HFF-Myc (cell line): ENCODE results near the gene SLC2A5.

ENCODE experiments used
- DNase-seq: peaks from one replicate; pipeline ENCODE4 v3.0.0-alpha.2; 2011; ENCODE audit warnings: low read depth; ENCODE audit errors: extremely low read depth
- H3K4me3 ChIP-seq: replicated peaks from 2 replicates; pipeline ENCODE4 v1.5.1; 2011; ENCODE audit warnings: low read depth, mild to moderate bottlenecking, control low read depth, low read length
- TF ChIP-seq, protein P1 (sequence below): IDR thresholded peaks from 2 replicates; pipeline ENCODE4 v1.5.1; 2012; ENCODE audit warnings: mild to moderate bottlenecking, low read depth, low read length, control low read depth; ENCODE audit errors: missing control alignments

Gene SLC2A5

DNA sequence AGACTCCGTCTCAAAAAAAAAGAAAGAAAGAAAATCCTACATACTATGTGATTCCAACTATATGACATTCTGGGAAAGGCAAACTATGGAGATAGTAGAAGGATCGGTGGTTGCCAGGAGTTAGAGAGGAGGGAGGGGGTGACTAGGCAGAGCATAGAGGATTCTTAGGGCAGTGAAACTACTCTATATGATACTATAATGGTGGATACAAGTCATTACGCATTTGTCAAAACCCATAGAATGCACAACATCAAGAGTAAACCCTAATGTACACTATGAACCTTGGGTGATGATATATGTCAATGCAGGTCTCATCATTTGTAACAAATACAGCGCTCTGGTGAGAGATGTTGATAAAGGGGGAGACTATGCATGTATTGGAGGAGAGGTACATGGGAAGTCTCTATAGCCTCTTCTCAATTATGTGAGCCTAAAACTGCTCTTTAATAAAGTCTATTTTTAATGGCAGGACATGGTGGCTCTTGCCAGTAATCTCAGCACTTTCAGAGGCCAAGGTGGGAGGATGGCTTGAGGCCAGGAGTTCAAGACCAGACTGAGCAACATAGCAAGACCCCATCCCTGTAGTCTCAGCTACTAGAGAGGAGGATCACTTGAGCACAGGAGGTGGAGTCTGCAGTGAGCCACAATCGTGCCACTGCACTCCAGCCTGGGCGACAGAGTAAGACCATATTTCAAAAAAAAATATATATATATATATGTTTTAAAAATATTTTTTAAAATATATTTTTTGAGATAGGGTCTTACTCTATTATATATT is 17.0 kb downstream of the SLC2A5 start:
- TF ChIP-seq, protein P1, sequence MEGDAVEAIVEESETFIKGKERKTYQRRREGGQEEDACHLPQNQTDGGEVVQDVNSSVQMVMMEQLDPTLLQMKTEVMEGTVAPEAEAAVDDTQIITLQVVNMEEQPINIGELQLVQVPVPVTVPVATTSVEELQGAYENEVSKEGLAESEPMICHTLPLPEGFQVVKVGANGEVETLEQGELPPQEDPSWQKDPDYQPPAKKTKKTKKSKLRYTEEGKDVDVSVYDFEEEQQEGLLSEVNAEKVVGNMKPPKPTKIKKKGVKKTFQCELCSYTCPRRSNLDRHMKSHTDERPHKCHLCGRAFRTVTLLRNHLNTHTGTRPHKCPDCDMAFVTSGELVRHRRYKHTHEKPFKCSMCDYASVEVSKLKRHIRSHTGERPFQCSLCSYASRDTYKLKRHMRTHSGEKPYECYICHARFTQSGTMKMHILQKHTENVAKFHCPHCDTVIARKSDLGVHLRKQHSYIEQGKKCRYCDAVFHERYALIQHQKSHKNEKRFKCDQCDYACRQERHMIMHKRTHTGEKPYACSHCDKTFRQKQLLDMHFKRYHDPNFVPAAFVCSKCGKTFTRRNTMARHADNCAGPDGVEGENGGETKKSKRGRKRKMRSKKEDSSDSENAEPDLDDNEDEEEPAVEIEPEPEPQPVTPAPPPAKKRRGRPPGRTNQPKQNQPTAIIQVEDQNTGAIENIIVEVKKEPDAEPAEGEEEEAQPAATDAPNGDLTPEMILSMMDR = no peak
- no peak for DNase-seq
- no peak overlapping the region for H3K4me3 ChIP-seq

DNA sequence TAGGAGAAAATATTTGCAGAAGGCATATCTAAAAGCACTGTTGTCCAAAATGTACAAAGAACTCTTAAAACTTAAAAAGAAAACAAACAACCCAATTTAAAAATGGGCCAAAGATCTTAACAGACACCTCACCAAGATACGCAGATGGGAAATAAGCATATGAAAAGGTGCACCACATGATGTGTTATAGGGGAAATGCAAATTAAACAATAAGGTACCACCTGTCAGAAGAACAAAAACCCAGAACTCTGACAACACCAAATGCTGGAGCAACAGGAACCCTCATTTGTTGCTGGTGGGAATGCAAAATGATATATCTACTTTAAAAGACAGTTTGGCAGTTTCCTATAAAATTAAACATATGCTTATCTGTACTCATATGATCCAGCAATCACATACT is 18.1 kb downstream of the SLC2A5 start:
- no peak for DNase-seq
- TF ChIP-seq, protein P1 = no peak

DNA sequence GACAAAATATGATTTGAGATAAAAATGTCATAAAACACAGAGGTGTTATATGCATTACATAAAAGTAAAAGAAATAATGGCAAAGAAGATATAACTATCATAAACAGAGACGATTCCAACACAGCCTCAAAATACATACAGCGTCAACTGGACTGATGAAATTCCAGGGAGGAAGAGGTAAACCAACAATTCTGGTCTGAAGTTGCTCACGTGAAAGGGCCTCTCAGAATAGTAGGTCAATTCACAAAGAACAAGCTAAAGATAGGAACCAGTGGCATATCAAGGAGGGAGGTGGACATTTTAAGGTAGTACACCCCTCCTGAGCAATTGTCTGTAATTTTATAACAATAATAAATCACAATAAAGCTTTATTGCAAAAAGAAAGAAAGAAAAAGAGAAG is 18.6 kb downstream of the SLC2A5 start:
- no peak overlapping the region for H3K4me3 ChIP-seq
- no peak for DNase-seq
- TF ChIP-seq, protein P1 = no peak

More for the DNA sequence above, 18.1 kb downstream of the SLC2A5 start:
- H3K4me3 ChIP-seq = no peak overlapping the region

DNA sequence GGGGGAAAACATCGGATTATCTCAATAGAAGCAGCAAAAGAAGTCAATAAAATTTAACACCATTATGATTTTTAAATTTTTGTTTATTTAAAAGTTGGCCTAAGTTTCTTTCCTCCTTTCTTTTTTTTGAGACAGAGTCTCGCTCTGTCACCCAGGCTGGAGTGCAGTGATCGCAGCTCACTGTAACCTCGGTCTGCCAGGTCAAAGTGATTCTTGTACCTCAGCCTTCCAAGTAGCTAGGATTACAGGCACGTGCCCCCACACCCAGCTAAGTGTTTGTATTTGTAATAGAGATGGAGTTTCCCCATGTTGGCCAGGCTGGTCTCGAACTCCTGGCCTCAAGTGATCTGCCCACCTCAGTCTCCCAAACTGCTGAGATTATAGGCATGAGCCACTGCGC is 20.9 kb downstream of the SLC2A5 start:
- TF ChIP-seq, protein P1 = no peak
- no peak for DNase-seq
- no peak overlapping the region for H3K4me3 ChIP-seq

DNA sequence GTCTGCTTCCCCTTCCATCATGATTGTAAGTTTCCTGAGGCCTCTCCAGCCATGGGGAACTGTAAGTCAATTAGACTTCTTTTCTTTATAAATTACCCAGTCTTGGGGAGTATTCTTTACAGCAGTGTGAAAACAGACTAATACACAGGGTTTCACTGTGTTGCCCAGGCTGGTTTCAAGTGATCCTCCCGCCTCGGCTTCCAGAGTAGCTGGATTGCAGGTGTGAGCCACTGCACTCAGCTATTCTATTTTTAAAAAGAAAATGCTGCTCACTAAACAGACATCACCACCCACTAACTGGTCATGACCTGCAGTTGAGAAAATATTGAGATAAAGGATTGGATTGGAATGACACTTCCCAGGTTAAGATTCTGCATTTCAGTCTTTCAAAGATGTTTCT is 22.4 kb downstream of the SLC2A5 start:
- DNase-seq = no peak
- TF ChIP-seq, protein P1 = no peak
- no peak overlapping the region for H3K4me3 ChIP-seq

- TF ChIP-seq, protein P1 = no peak
- no peak for DNase-seq
- no peak overlapping the region for H3K4me3 ChIP-seq
Measured at GRCh38 chr1:9045861-9046510, 23.4 kb downstream of the SLC2A5 start.
